GM21825 (cell line): ENCODE results near the gene ADAMTS10.
"Not testable (repeated sequence)": the region's sequence is repeated elsewhere in the genome, so short reads cannot be mapped to it uniquely, and the experiment has no call there.

Source experiments
- ATAC-seq: cut with Tn5 transposase; IDR thresholded peaks from one replicate; pipeline ENCODE4 v1.9.1; 2021; ENCODE audit warnings: mild to moderate bottlenecking, moderate library complexity; ENCODE audit not compliant: unreplicated experiment

The ADAMTS10 gene

DNA sequence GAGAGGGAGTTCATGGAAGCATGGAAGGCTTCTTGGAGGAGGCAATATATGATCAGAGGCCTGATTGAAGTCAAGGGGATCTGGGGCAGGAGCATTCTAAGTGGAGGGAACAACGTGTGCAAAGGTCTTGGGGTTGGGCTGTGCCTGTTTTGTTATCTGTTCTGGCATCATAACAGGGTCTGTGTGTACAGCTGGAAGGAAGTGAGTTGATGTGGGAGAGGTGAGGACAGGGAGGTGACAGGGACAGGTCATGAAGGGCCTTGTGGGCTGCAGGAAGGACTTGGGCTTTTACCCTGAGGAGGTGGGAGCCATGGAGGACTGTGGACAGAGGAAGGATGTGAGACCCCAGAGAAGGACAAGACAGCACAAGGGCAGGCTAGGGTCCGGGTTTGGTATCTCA is 18.7 kb upstream of the ADAMTS10 start:
- ATAC-seq: no peak

DNA sequence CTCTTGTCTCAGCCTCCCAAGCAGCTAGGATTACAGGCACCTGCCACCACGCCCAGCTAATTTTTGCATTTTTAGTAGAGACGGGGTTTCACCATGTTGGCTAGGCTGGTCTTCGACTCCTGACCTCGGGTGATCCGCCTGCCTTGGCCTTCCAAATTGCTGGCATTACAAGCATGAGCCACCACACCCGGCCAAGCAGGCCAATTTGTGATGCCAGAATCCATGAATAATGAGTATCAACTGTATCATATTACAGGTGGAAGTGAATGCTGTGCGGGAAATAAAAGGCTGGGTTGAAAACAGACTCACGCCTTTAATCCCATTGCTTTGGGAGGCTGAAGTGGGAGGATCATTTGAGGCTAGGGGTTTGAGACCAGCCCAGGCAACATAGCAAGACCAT is 16.3 kb upstream of the ADAMTS10 start:
- ATAC-seq: no peak

DNA sequence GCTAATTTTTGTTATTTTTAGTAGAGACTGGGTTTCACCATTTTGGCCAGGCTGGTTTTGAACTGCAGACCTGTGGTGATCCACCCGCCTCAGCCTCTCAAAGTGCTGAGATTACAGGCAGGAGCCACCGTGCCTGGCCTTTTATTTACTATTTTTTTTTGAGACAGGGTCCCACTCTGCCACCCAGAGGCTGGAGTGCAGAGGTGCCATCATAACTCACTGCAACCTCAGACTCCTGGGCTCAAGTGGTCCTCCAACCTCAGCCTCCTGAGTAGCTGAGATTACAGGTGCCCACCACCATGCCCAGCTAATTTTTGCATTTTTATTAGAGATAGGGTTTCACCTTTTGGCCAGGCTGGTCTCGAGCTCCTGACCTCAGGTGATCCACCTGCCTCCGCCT is 12.4 kb upstream of the ADAMTS10 start:
- ATAC-seq: not testable (repeated sequence)

DNA sequence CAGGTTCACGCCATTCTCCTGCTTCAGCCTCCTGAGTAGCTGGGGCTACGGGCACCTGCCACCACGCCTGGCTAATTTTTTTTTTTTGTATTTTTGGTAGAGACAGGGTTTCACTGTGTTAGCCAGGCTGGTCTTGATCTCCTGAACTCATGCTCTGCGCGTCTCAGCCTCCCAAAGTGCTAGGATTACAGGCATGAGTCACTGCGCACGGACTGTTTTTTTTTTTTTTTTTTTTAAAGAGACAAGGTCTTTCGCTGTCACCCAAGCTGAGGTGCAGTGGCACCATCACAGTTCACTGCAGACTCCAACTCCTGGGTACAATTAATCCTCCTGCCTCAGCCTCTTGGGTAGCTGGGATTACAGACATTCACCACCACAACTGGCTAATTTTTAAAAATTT is 8.2 kb upstream of the ADAMTS10 start:
- no peak for ATAC-seq

DNA sequence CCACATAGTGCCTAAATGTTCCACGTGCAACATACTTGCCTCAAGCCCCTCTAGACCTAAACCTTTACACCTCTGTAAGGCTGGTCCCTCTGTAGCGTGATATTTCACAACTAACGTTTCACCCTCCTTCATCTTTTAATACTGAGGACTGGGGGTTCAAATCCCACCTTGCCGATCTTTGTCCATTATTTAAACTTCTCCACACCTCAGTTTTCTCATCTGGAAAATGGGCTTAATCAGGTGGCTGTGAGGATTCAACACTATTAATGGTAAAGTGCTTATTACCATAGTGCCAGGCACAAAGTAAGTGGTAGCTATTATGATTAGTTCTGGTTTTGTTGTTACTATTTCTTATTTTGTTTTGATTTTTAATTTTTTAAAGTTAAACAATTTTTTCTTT is 7.5 kb upstream of the ADAMTS10 start:
- ATAC-seq: no peak

DNA sequence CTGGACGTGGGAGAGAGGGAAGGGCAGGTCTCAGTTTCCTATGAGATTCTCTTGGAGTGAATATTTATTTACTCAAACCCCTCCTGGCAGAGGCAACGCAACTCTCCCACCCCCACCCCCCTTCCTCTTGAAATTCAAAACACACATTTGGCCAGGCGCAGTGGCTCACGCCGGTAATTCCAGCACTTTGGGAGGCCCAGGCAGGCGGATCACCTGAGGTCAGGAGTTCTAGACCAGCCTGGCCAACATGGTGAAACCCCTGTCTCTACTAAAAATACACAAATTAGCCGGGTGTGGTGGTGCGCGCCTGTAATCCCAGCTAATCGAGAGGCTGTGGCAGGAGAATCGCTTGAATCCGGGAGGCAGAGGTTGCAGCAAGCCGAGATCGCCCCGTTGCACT is 6.8 kb upstream of the ADAMTS10 start:
- not testable (repeated sequence) for ATAC-seq

DNA sequence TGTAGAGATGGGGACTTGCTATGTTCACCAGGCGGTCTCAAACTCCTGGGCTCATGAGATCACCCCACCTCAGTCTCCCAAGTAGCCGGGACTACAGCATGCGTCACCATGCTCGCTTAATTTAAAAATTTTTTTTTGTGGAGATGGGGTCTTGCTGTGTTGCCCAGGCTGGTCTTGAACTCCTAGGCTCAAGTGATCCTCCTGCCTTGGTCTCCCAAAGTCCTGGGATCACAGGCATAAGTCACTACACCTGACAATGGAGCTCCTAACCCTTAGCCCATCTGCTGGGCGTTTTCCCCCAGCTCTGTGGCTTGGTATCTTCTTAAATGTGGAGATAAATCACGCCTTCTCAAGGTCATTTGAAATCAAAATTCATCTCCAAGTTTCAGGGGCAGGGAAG is 6.3 kb upstream of the ADAMTS10 start:
- no peak for ATAC-seq

DNA sequence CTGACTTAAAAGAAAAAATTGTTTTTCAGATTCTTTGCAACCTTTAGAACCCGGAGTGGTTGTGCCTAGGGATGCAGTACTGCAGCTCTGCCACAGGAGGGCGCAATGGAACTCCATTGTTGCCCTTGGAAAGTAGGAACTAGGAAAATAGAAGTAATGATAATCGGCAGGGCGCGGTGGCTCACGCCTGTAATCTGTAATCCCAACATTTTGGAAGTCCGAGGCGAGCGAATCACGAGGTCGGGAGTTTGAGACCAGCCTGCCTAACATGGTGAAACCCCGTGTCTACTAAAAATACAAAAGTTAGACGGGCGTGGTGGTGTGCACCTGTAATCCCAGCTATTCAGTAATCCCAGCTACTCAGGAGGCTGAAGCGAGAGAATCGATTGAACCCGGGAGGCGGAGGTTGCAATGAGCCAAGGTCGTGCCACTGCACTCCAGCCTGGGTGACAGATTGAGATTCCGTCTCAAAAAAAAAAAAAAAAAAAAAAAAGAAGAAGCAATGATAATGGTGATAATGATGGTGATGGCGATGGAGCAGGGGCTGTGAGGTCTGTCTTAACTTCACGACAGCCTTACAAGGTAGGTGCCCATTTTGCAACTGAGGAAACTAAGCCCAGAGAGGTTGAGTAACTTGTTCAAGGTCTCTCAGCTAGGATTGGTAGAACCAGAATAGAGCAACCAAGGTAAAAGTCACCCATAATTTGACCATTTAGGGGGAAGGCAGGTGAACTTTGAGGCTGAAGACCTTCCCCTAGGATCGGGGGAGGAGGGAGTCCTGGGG is 5.5 kb upstream of the ADAMTS10 start:
- ATAC-seq: no peak

DNA sequence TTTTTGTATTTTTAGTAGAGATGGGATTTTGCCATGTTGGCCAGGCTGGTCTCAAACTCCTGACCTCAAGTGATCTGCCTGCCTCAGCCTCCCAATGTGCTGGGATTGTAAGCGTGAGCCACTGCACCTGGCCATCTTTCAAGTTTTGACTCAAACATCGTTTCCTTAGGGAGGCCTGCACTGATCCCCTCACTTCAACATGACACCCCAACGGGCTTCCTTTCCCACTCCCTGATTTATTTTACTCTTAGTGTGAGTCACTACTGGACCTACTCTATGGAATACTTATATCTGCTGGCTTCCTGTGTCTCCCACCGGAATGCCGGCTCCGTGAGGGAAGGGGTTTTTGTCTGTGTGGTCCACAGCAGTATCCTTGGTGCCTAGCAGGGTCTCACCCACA is 4.5 kb upstream of the ADAMTS10 start:
- ATAC-seq: no peak

DNA sequence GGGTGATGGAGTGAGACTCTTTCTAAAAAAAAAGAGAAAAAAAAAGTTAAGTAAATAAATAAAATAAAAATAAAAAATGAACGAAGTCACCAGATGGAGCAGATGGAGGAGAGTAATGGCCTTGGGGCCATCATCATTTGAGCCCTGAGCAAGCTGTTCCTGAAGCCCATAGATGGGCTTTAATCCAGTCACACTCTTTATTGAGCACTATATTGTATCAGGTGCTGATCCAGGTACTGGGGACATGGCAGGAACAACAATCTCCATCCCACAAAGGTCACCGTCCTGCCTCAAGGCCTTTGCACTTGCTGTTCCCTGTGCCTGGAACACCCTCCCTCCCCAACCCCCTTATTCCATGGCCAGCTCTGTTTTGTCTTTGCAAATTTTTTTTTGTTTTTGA is 3.9 kb upstream of the ADAMTS10 start:
- ATAC-seq: no peak

DNA sequence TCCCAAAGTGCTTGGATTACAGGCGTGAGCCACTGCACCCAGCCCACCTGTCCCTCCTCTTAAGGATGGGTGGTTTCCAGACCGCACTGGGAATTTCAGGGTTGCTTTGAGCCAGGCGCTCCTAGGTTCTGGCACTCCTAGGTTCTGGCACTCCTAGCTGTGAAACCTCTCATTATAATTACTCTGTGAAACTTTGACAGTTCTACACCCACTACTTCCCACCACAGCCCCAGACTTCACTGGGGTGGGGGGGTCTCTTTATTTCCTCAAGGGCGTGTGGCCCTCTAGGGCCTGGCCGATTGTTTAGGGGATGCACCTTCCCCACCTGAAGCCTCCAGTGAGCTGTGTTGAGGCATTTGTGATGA is 2.3 kb upstream of the ADAMTS10 start:
- ATAC-seq: no peak

DNA sequence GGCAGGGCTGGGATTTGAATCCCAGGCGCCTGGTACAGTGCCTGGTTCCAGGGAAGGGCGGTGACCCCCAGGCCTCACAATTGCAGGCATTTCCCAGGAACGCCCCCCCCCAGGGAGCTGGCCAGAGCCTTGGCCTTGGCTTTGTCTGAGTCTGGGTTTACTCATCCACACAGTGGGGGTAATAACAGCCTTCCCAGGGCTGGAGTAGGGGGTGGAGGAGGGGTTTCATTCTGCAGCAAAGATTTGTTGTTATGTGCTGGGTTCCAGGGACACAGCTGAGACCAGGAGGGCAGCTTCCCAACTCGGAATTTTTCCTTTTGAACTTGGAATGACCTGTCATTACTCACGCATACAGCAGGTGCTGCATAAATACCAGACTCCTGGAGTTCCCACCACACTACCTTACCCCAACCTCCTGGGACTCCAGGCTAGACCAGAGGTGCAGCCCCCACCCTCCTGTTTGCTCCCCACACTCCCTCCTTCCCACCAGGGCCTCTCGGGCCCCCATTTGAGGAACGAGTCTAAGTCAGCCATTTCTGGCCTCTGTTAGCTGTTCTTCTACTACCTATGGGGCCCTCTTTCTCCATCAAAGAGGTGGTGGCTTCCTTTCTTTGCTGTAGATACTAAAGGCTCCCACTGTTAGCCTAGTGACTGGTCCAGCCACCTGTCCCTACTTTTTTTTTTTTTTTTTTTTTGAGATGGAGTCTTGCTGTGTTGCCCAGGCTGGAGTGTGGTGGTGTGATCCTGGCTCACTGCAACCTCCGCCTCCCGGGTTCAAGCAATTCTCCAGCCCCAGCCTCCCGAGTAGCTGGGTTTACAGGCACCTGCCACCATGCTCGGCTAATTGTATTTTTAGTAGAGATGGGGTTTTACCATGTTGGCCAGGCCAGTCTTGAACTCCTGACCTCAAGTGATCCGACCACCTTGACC is 1.6 kb upstream of the ADAMTS10 start:
- no peak for ATAC-seq

DNA sequence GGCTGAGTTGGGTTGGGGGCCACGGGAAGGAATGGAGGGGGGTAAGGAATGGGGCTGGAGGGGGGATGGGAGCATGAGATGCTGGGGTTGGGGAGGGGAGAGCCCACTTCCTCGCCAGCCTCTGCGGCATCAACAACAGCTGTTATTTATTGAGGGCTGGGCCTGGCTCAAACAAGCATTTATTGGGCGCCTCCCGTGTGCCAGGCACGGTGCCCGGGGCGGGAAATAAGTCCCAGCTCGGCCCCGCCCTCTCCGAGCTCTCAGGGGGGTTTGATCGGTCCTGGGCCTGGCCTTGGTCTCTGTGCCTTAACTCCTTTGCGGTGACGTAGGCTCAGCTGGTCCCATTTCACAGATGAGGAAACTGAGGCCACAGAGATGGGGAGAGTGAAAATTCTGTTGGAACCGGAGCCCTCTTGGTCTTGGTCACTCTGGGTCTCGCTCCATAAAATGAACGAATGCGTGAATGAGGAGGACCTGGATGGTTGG is 919 bp upstream of the ADAMTS10 start:
- no peak for ATAC-seq

DNA sequence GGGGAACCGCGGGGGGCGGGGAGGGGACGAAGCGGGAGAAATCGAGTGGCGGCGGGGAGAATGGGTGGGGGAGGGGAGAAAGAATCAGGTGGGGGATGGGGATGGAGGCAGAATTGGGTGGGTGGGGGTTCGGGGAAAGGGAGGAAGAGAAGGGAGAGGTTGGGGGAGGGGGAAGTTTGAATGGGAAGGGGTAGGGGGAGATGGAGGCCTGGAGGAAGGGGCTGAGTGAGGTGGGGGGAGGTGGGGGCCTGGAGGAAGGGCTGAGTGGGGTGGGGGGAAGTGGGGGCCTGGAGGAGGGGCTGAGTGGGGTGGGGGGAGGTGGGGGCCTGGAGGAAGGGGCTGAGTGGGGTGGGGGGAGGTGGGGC is 403 bp upstream of the ADAMTS10 start:
- ATAC-seq: no peak

DNA sequence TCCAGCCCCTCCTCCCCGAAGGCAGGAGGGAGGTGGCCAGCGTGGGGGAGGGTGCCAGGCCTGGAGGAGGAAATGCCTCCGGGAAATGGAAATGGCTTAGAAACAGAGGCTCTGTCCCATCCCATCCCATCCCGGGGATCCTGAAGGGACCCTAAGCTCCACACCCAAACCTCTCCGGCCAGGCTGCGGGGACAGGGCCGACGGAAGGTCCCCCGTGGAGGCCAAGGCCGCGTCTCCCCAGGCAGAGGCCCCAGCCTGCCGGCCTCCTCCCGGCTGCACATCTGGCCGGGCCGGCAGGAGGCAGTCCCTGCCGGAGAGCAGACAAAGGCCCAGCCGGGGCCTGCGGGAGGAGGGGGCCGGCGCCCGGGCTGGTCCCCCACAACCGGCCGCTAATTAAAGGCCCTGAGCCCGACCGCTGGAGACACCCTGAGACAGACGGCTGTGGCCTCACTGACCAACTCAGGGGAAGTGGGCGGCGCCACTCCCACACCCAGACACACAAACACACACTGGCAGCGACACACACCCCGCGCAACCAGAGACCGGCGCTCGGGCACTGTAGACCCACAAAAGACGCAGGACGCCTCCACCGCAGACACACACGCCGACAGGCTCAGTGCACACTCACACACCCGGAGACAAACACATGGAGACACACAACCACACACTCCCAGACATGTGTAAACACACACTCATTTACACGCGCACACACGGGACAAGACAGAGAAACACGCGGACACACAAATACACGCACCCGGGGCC is 1.1 kb downstream of the ADAMTS10 start:
- no peak for ATAC-seq

DNA sequence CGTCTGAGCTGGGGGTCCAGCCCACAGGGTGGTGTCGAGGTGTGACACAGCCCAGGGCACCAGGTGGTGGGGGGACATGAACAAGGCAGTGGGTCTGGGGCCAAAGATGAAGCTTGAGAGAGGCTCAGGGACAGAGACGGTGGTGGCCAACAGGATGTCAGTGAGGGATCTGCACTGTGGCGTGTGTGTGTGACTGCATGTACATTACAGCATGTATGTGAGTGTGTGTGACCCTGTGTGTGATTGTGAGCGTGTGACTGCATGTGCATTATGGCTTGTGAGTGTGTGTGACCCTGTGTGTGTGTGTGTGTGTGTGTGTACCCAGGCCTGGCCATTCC is 1.6 kb downstream of the ADAMTS10 start:
- ATAC-seq: no peak

DNA sequence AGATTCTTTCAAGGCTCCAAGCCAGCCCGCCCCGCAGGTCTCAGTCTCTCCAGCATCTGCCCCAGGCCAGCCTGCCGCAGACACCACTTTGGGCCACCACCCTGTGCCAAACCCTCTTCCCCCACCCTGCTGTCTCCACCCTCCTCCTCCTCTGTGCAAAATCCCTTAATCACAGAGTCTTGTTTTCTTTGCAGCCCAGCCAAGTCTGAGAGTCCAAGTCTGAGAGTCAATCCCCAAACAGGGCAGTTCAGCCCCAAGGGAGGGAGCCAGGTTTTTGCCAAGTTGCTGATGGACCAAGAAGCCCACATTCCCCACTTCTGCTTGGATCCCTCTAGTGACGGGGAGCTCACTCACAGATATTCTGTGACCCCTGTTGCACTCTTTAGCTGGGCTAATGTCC is 3.1 kb downstream of the ADAMTS10 start:
- ATAC-seq: no peak

DNA sequence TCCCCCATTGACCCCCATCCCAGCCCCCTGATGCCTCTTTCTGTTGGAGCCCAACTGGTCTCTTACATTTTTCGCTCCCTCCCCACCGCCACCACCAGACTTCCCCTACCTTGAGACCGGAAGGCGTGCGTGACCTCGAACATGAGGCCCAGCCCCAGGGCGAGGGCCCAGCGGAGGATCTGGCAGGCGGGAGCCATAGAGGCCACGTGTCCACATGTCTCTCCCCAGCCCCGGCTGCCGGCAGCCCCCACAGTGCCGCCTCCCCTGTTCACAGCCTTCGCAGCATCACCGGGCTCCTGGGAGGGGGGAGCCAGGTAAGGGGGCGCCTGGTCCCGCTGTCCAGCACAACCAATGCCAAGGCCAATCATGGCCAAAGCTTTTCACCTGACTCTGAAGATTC is 5.0 kb downstream of the ADAMTS10 start:
- ATAC-seq: no peak

DNA sequence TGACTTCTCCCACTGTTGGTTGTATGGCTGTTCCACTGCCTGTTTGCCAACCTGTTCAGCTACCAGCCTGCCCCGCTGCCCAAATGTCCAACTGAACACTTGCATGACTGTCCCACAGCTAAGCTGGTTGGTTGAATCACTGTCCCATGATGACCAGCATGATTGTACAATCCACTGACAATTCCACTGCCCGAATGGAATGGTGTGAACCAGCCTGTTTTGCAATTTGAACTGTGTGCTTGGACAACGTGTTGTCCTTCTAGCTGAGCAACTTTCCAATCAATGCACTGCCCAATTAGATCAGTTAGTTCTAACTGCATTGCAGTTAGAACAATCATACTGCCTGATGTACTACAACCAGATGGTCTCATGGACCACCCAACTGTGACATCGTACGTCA is 8.7 kb downstream of the ADAMTS10 start:
- no peak for ATAC-seq

DNA sequence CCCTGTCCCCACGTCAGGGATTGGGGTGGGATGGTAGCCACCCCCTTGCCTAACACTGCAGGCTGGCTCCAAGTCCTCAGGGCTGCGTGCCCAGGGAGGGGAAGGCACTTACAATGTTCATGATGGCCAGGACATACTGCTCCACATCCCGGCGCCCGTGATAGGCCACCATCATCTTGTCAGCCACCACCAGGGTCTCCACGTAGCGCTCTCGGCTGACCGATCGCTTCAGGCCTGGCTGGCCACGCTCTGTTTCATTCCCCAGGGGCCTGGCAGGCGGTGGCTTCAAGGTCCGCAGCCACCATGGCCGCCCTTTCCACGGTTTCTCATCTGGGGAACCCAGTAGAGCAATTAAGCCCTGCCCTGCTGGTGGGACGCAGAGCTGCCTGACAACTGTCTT is 9.7 kb downstream of the ADAMTS10 start:
- no peak for ATAC-seq

DNA sequence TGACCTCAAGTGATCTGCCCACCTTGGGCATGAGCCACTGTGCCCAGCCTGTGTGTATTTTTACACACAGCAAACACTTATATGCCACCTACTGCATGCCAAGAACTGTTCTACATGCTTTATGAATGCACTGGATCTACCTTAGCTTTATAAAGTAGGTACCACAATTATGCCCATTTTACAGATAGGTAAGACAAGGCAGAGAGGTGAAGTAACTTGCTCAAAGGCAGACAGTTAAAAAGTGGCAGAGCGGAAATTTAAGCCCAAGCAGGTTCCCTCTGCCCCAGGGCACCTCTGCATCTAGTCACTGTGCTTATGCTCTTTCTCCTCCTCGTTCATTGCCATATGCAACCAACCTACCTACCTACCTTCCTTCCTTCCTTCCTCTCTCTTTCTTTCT is 10.5 kb downstream of the ADAMTS10 start:
- no peak for ATAC-seq

DNA sequence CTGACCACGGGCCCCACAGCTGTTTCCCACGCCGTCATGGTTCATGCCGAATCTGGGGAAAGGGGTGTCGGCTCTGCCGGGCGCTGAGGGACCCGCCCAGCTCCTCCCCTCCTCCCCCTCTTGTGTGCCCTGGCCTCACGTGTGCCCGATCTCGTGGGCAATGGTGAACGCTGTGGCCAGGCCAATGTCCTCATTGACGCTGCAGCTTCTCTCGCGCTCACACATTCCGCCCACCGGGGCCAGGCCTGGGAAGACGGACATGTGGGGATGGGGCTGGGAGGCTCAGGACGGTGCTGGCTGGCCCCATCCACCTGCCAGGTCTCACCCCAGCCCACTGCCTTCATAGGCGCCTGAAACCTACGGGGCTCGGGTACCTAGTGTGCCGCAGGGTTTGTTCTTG is 14.3 kb downstream of the ADAMTS10 start:
- no peak for ATAC-seq
